ENCODE data around the gene LCN10.
"Not testable (repeated sequence)": the region's sequence is repeated elsewhere in the genome, so short reads cannot be mapped to it uniquely, and the experiment has no call there.

The LCN10 gene

DNA sequence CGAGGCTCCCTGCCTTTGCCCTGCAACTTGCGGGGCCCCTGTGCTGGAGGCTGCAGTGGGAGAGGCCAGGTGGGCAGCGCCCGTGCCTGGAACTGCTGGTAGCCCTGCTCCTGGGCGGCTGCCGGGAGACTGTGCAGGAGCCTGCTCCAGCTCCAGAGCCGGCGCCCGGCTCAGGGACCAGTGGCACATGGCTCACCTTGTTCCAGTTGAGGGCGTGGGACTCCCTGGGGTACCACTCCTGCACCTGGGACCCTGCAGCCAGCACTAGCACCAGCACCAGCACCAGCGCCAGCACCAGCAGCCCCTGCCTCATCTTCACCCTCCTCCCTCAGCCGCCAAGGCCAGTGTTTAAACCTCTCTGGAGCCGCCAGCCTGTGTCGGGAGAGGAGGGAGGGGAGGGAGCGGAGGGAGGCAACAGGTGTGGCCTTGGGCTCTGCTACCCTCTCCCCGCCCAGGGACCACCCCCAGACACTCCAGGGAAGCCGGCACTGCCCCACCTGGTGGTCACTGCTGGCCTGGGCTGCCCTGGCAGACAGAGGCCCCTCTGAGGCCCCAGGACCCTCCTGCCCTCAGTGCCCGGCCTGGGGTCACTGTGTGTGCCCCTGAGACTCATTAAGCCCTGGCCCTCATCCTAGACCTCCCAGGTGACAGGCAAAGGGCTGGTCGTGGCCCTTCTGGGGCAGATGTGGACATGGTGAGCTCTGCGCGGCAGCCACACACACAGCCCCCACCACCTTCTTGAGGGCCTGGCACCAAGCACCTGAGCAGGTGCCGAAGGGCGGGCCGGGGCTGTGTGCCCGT, at the start of gene LCN10:
Gene LCN10 (minus strand): TSS at position 350 of the 801 bp plus-strand sequence. CDS start 37 bp downstream, at position 313.
- FAIRE-seq (no peak), DNase-seq (ENCODE audit: insufficient read length, low spot score) (no peak)

- DNase-seq (ENCODE audit: insufficient read length, low spot score): no peak
- no peak for FAIRE-seq
Measured at GRCh38 chr9:136791516-136792276, 49.0 kb upstream of the LCN10 start.

DNA sequence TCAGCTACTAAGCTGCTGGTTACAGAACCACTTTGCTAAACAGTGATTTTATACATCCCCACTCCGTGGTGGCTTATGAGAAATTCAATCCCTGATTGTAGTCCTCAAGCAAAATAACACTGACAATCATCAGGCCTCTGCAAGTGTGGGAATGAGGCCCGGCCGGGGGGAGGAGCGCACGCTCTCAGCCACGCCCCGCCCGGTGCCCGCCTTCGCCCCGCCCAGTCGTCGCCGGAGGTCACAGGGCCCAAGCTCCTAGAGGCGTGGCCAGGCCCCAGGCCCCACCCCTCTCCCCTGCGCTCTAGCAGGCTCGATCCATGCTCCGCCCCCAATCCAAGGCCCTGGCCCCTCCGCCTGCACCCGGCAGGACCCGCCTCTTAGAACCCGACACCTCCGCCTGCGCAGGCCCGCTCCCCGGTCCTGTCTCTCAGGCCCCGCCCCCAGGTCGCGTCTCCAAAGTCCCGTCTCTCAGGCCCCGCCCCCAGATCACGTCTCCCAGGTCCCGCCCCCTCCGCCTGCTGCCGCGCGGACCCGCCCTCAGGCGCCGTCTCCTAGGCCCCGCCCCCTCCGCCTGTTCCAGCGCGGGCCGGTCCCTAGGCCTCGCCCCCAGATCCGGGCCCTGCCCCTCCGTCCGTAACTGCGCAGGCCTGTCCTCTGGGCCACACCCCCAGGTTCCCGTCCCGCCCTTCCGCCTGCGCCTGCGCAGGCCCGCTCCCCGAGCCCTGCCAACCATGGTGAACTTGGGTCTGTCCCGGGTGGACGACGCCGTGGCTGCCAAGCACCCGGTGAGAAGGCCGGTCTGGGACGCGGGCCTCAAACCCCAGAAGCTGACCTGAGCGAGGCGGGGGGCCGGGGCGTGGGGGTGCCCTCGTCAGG, 48.1 kb upstream of the LCN10 start, which contains the start of gene TMEM141:
Gene TMEM141 (plus strand): TSS at position 705 of the 876 bp plus-strand sequence. CDS start 27 bp downstream, at position 732.
- FAIRE-seq (peak; percentile 9), DNase-seq (ENCODE audit: insufficient read length, low spot score) (peak; percentile 92)

GRCh38 chr9:136789523-136789937, 46.8 kb upstream of the LCN10 start:
- FAIRE-seq: no peak
- no peak for DNase-seq (ENCODE audit: insufficient read length, low spot score)

- FAIRE-seq; DNase-seq (ENCODE audit: insufficient read length, low spot score): not testable (repeated sequence)
Measured at GRCh38 chr9:136788644-136789522, 46.1 kb upstream of the LCN10 start.

DNA sequence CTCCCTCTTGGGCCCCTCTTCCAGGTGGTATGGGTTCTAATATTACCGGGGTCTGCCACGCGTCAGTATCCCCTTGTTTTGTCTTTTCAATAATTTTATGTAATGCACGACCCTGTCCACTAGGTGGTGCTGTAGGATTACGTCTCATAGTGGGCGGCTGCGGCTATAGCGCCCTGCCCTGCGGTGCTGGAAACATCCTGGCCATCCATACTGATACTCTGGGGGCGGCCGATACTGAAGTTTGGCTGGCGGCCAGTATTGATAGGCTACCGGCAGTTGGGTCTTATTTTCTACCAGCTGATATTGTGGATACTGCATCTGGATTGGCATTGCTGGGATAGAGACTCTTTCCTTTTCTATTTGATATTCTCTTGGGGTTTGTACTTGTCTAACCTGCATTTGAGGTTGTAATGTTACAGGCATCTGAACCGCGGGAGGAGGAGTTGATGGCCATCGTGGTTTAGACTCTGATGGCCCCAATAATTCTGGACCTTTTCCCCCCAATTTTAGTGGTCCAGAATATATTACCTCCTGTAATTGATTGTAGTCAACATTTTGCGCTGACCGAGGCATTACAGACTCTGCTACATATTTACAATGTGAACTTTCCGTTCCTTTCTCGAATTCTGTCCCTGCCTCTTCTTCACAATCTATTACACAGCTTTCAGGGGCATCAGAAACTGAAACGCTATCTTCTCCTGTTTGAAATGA, 45.1 kb upstream of the LCN10 start:
- FAIRE-seq (no peak), DNase-seq (ENCODE audit: insufficient read length, low spot score) (no peak)

DNA sequence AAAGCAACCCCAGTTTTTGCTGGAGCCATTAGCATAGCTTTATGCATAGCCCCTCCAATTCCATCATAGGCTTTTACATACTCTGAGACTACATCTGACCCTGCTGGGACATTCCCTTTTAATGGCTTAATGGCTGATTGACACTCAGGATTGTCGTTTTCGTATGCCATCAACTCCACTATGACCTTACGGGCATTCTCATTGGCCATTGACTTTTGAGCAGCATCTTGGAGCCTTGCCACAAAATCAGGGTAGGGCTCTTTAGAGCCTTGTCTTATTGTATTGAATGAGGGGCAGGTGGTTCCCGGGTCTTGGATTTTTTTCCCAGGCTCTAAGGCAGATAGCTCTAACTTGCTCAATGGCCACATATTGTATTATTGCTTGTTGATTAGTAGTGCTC, 44.2 kb upstream of the LCN10 start:
- DNase-seq (ENCODE audit: insufficient read length, low spot score); FAIRE-seq: not testable (repeated sequence)

- FAIRE-seq (no peak), DNase-seq (ENCODE audit: insufficient read length, low spot score) (no peak)
Measured at GRCh38 chr9:136786451-136786850, 43.7 kb upstream of the LCN10 start.

- not testable (repeated sequence) for DNase-seq (ENCODE audit: insufficient read length, low spot score); FAIRE-seq
Measured at GRCh38 chr9:136785565-136786355, 43.0 kb upstream of the LCN10 start.

DNA sequence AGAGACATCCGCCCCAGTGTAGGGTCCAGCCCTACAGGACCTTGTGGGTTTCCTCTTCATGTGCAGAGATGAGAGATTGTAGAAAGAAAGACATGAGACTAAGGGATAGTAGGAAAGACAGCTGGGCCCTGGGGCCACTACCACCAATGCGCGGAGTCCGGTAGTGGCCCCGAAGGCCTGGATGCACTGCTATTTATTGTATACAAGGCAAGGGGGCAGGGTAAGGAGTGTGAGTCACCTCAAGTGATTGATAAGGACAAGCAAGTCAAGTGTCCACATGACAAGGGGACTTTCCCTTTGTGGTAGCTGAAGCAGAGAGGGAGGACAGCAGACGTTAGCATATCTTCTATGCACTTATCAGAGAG, 42.2 kb upstream of the LCN10 start:
- DNase-seq (ENCODE audit: insufficient read length, low spot score) (no peak), FAIRE-seq (no peak)

- FAIRE-seq: no peak
- DNase-seq (ENCODE audit: insufficient read length, low spot score): no peak
Measured at GRCh38 chr9:136784249-136784996, 41.7 kb upstream of the LCN10 start.

DNA sequence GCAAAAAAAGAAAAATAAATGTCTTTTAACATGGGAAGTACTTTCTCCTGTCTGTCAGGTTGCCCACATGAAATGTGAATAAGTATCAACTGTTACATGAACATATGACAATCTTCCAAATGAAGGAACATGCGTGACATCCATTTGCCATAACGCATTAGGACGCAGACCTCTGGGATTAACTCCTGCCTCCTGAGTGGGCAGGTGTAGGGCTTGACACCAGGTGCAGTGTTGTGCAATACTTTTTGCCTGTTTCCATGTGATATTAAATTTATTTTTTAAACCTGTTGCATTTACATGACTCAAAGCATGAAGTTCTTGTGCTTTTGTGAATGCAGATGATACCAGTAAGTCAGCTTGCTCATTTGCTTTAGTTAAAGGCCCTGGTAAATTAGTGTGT, 39.7 kb upstream of the LCN10 start:
- no peak for FAIRE-seq
- DNase-seq (ENCODE audit: insufficient read length, low spot score): no peak

DNA sequence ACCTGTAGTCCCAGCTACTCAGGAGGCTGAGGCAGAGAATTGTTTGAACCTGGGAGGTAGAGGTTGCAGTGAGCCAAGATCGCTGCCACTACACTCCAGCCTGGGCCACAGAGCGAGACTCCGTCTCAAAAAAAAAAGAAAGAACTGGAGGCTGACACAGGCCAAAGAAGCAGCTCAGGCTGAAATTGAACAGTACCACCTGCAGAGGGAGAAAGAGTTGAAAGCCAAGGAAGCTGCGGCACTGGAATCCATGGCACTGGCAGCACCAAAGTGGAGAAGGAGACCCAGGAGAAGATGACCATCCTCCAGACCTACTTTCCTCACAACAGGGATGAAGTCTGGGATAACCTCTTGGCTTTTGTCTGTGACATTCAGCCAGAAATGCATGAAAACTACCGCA, 37.1 kb upstream of the LCN10 start:
- no peak for DNase-seq (ENCODE audit: insufficient read length, low spot score)
- no peak for FAIRE-seq

- DNase-seq (ENCODE audit: insufficient read length, low spot score) (no peak), FAIRE-seq (no peak)
Measured at GRCh38 chr9:136777359-136777758, 34.6 kb upstream of the LCN10 start.

GRCh38 chr9:136776947-136777346, 34.2 kb upstream of the LCN10 start:
- DNase-seq (ENCODE audit: insufficient read length, low spot score) (no peak), FAIRE-seq (no peak)

- DNase-seq (ENCODE audit: insufficient read length, low spot score) (no peak), FAIRE-seq (no peak)
Measured at GRCh38 chr9:136775191-136775590, 32.5 kb upstream of the LCN10 start.

DNA sequence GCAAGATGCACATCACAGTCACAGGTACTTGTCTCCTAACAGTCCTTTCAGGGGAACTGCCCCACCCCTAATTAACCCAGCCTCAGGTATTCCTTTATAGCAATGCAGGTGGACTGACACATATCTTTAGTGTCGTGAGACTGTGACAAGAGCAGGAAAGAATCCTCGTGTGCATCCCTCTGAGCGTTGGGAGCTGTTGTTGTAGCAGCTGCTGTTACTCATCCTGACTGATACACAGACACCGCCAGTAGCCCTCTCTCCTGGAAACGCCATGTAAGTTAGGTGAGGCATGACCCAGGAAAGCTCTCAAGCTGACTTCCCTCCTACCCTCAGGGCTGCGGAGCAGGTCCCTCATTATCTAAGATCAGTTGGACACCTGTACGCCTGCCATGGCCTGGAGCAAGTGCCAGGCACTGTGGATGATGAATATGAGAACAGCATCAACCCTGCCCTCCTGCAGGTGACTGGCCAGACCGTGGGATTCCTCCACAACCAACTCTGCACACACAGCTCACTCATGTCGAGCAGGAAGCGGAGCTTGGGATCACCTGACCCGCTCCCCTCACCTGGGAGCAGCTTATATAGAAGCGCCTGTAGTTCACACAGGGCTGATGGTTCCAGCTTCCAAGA, 31.8 kb upstream of the LCN10 start:
- FAIRE-seq: no peak

More for the DNA sequence above, 31.8 kb upstream of the LCN10 start:
- DNase-seq (ENCODE audit: insufficient read length, low spot score): no peak

Data from HTR-8/SVneo (cell line).